Measurements from ENCODE around the gene COQ5. TPM values are rescaled to one million over a fixed set of nuclear protein-coding genes. Genes with fewer than 3 reads are reported as not detected.
A peak's percentile ranks its signal among the peaks of the same experiment; 100 is the strongest.
"Not testable (repeated sequence)": the region's sequence is repeated elsewhere in the genome, so short reads cannot be mapped to it uniquely, and the experiment has no call there.

Gene COQ5
- total and polyA plus RNA-seq, 7 donors = 33.1 to 81.4 (median 52.8) TPM

- 0% methylated on average over 29 to 43 of the region's 43 CpGs for WGBS, 3 donors
- TF ChIP-seq CTCF (IDR thresholded peaks at IDR 0.05) = no peak
- Histone ChIP-seq H3K27ac (peak within 1 kb of the TSS; percentile 98), H3K4me1 (peaks cover 25% of the 10 kb centered on the region), H3K36me3 (ENCODE audit: insufficient read depth in 1 of 2, low read depth in 1 of 2) (peaks cover 0 to 12% of the 10 kb centered on the region in 2 donors), H3K27me3 (ENCODE audit: insufficient read depth in 3 of 3, low read length in 2 of 3) (no peaks in the 10 kb centered on the region), H3K9me3 (no peaks in the 10 kb centered on the region), H3K4me3 (peak within 1 kb of the TSS; percentile 96)
- peak; percentile 61 to 87 for DNase-seq
- intact Hi-C loops (cut with DNase I) = loop anchor here in 1 of 2 donors (2.0 kb wide), 1 partner anchor 21 kb away; no protein-coding TSS in a partner anchor
- peak; percentile 69 to 72 (median 71) for ATAC-seq
Observed at GRCh38 chr12:120534203-120534702, 5.3 kb upstream of the COQ5 start, which contains the start of gene RNF10. Gene RNF10, plus strand, starts transcription at chr12:120534356. Its CDS starts 456 bp downstream, at chr12:120534812.

- Histone ChIP-seq H3K36me3 (ENCODE audit: insufficient read depth in 1 of 2, low read depth in 1 of 2) (peaks cover 0 to 10% of the 10 kb centered on the region in 2 donors), H3K4me1 (peaks cover 21% of the 10 kb centered on the region), H3K27me3 (ENCODE audit: insufficient read depth in 3 of 3, low read length in 2 of 3) (no peaks in the 10 kb centered on the region), H3K9me3 (no peaks in the 10 kb centered on the region), H3K27ac (no peak overlapping the region), H3K4me3 (no peak overlapping the region)
- DNase-seq (no peak), ATAC-seq (no peak)
- no peak for TF ChIP-seq CTCF (IDR thresholded peaks at IDR 0.05)
- WGBS, 3 donors = 80 to 85% (median 81%) methylated on average over 4 of the region's 4 CpGs
- intact Hi-C loops (cut with DNase I) = no loop called here
Observed at GRCh38 chr12:120532701-120533238, 3.8 kb upstream of the COQ5 start.

- H3K36me3 ChIP-seq (ENCODE audit: insufficient read depth in 1 of 2, low read depth in 1 of 2); intact Hi-C loops (cut with DNase I); H3K9me3 ChIP-seq; DNase-seq; H3K27me3 ChIP-seq (ENCODE audit: insufficient read depth in 3 of 3, low read length in 2 of 3); ATAC-seq; H3K4me1 ChIP-seq: not testable (repeated sequence)
- H3K27ac ChIP-seq = peak overlapping the region; percentile 93
- peak overlapping the region; percentile 83 for H3K4me3 ChIP-seq
Observed at GRCh38 chr12:120530418-120530761, 1.4 kb upstream of the COQ5 start.

GRCh38 chr12:120529641-120530417 lies 871 bp upstream of the COQ5 start:
- 44 to 53% (median 44%) methylated on average over 19 of the region's 19 CpGs for WGBS, 3 donors
- Histone ChIP-seq H3K27ac (peak overlapping the region; percentile 93), H3K4me3 (peak overlapping the region; percentile 83), H3K27me3 (ENCODE audit: insufficient read depth in 3 of 3, low read length in 2 of 3) (no peaks in the 10 kb centered on the region), H3K9me3 (no peaks in the 10 kb centered on the region), H3K36me3 (ENCODE audit: insufficient read depth in 1 of 2, low read depth in 1 of 2) (peaks cover 0 to 11% of the 10 kb centered on the region in 2 donors), H3K4me1 (peaks cover 6% of the 10 kb centered on the region)
- TF ChIP-seq CTCF (IDR thresholded peaks at IDR 0.05) = peak; percentile 15
- intact Hi-C loops (cut with DNase I) = no loop called here
- ATAC-seq (peak; percentile 39 to 63 (median 57)), DNase-seq (no peak)

- no peak overlapping the region for H3K27ac ChIP-seq
- WGBS, 3 donors = 86 to 96% (median 91%) methylated on average over 9 of the region's 9 CpGs
- intact Hi-C loops (cut with DNase I) = no loop called here
- H3K36me3 ChIP-seq (ENCODE audit: insufficient read depth in 1 of 2, low read depth in 1 of 2) = peaks cover 0 to 68% of the 10 kb centered on the region in 2 donors
- H3K4me1 ChIP-seq = no peaks in the 10 kb centered on the region
- H3K9me3 ChIP-seq = no peaks in the 10 kb centered on the region
- no peak overlapping the region for H3K4me3 ChIP-seq
- no peak for DNase-seq
- no peaks in the 10 kb centered on the region for H3K27me3 ChIP-seq (ENCODE audit: insufficient read depth in 3 of 3, low read length in 2 of 3)
- no peak for TF ChIP-seq CTCF (IDR thresholded peaks at IDR 0.05)
- ATAC-seq = no peak
Observed at GRCh38 chr12:120522568-120522967, 6.4 kb downstream of the COQ5 start.

- H3K4me1 ChIP-seq; H3K9me3 ChIP-seq; H3K4me3 ChIP-seq; H3K27me3 ChIP-seq (ENCODE audit: insufficient read depth in 3 of 3, low read length in 2 of 3); DNase-seq; H3K27ac ChIP-seq; intact Hi-C loops (cut with DNase I); ATAC-seq: not testable (repeated sequence)
- peaks cover 8 to 85% of the 10 kb centered on the region in 2 donors for H3K36me3 ChIP-seq (ENCODE audit: insufficient read depth in 1 of 2, low read depth in 1 of 2)
- WGBS, 3 donors = 96 to 98% (median 96%) methylated on average over 8 of the region's 8 CpGs
Observed at GRCh38 chr12:120519324-120519723, 9.6 kb downstream of the COQ5 start.

All from psoas muscle (tissue), 8 donors.